GM18519 (cell line): ENCODE measurements around the gene DLEC1.

Experiments used
- ATAC-seq: cut with Tn5 transposase; IDR thresholded peaks from one replicate; pipeline ENCODE4 v1.9.1; 2021; ENCODE audit warnings: mild to moderate bottlenecking, moderate library complexity; ENCODE audit not compliant: unreplicated experiment, low FRiP score

DLEC1 gene

GRCh38 chr3:38101811-38102443 lies 62.9 kb downstream of the DLEC1 start:
- no peak for ATAC-seq

GRCh38 chr3:38102444-38102814 lies 63.4 kb downstream of the DLEC1 start:
- no peak for ATAC-seq

GRCh38 chr3:38105525-38105924 lies 66.5 kb downstream of the DLEC1 start:
- no peak for ATAC-seq

GRCh38 chr3:38107911-38108648 lies 69.1 kb downstream of the DLEC1 start:
- no peak for ATAC-seq

- no peak for ATAC-seq
Observed at GRCh38 chr3:38108649-38109579, 69.9 kb downstream of the DLEC1 start.

- ATAC-seq: no peak
Observed at GRCh38 chr3:38109580-38110313, 70.7 kb downstream of the DLEC1 start.

GRCh38 chr3:38110314-38111050 lies 71.5 kb downstream of the DLEC1 start:
- no peak for ATAC-seq

DNA sequence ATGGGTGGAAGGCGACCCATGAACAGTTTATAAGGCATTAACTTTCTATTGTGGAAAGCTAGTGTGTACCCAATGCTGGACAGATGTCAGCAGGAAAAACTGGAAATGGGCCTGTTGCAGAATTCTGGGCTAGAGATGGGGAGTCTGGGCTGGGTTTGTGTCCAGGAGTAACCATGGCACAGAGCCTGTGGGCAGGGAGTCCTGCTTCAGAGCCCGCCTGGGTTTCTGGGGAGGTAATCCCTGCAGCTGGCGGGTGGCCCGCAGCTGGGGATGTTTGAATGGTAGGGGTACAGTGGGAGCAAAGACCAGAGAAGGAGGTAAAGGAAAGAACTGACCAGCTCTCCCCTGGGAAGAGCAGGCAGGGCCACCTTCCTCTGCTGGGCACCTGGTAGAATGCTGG lies 72.2 kb downstream of the DLEC1 start:
- no peak for ATAC-seq

GRCh38 chr3:38111696-38112377 lies 72.8 kb downstream of the DLEC1 start:
- no peak for ATAC-seq

DNA sequence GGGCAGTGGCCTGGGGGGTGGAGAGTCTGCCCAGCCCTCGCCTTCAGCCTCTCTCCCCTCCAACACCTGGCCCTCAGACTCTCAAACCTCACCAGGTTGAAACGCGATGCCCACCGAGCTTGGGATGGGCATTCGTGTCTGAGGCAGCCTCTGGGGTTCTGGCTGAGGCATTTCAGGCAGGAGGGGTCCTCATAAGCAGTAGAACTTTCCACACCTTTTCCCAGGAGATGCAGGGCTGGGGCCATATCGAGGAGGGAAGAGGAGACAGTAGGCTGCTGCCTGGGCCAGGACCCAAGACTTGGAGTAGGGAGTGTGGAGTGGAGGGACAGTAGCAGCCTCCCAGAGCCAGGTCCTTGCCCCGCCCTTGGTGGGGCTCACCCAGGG lies 73.4 kb downstream of the DLEC1 start:
- ATAC-seq: no peak

DNA sequence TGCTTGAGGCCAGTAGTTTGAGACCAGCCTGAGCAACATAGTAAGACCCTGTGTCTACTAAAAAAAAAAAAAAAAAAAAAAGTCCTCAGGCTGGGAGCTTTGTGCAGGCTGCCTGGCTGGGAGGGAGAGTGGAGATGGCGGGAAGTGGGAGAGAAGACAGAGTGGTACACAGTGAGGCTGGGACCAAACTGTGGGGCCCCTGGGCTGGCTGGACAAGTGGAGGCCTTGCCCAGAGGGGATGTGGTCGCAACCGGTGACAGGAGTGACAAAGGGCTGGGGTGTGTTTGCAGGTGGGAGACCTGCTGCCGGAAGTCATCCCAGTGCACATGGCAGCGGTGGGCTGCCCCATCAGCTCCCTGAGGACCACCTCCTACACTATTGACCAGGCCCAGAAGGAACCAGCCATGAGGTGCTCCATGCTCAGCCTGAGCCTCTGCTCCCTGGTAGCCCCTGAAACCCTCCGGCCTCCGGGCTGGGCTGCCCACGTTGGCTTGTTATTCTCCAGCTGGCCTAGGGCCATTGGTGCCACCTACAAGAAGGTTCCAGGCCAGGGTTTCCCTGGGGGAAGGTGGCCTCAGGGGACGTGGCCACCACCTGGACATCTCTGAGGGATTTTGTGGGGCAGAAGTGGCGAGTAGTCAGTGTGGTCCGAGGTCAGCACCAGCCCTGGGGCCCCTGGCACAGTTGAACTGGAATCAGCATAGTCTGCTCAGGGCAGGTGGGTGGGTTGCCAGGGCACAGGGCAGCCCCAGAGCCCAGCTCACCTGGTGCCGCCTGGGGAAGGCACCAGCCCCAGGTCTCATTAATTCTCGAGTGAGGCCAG lies 75.3 kb downstream of the DLEC1 start:
- ATAC-seq: no peak

- ATAC-seq: no peak
Observed at GRCh38 chr3:38114875-38115644, 76.1 kb downstream of the DLEC1 start.

DNA sequence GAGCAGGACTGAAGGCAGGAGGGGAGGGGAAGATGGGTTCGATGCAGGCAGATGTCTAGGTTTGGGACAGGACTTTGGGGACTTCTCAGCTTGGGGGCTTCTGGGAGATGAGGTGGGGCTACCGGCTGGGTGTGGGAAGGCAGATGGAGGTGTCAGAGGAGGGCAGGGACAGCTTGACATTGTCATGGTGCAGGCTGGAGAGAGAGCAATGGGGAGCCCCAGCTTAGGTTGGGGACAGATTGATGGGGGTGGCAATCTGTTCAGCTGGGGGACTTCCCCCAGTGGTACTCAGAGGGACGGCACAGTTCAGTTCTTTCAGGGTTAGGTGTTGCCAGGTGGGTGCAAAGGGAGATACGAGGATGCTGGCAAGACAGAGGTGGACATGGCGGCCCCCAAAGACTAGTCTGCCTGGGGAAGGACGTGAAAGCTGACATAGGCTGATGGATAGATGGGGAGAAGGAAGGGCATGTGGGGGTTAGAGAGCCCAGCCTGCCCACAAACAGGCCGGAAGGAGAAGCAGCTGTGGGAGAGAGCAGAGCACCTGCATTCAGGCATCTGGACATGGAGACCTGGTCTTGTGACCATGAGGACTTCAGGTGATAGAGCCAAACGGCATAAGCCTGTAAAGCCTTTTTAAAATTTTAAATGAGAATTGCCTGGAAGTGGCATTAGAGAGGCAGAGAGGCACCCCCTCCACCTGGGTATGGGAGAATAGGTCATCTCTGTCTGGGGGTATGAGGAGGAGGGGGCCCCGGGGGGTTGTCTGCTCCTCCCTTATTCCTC lies 76.8 kb downstream of the DLEC1 start:
- ATAC-seq: no peak

DNA sequence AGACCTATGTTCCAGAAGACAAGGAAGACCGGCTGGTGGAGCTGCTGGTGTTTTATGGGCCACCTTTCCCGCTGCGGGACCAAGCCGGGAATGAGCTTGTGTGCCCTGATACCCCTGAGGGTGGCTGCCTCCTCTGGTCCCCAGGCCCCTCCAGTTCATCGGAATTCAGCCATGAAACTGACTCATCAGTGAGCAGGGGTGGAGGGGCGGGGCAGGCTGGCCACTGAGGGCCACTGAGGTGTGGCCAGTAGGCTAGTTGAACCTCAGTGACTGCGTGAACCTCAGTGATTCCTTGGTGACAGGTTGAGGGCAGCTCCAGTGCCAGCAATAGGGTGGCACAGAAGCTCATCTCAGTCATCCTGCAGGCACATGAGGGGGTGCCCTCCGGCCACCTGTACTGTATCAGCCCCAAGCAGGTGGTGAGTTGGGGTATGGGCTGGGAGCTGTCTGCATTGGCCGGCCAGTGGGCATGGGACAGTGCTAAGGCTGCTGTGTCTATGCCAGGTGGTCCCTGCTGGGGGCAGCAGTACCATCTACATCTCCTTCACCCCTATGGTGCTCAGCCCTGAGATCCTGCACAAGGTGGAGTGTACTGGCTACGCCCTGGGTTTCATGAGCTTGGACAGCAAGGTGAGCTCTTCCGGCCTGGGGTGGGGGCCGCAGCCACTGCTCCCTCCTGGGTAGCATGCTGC lies 77.6 kb downstream of the DLEC1 start:
- no peak for ATAC-seq

DNA sequence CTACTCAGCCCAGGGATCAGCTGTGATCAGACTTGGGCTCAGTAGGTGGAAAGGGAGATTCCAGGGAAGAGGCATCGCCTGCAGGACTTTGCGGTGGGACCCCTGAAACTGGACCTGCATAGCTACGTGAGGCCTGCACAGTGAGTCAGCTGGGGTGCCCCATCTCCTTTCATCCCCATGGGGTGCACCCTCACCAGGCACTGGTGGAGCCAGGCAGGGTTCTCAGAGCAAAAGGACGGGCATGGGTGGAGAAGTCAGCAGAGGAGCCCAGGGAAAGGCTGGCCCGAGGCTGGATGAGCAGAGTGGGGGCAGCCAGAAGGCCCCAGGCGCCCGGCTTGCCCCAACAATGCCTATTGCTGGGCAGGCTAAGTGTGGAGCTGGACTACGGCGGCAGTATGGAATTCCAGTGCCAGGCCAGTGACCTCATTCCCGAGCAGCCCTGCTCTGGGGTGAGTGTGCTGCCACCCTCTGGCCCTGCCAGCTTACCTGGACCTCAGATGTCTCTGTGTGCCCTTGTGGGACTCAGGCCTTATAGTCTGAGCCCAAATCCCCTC lies 78.2 kb downstream of the DLEC1 start:
- no peak for ATAC-seq

DNA sequence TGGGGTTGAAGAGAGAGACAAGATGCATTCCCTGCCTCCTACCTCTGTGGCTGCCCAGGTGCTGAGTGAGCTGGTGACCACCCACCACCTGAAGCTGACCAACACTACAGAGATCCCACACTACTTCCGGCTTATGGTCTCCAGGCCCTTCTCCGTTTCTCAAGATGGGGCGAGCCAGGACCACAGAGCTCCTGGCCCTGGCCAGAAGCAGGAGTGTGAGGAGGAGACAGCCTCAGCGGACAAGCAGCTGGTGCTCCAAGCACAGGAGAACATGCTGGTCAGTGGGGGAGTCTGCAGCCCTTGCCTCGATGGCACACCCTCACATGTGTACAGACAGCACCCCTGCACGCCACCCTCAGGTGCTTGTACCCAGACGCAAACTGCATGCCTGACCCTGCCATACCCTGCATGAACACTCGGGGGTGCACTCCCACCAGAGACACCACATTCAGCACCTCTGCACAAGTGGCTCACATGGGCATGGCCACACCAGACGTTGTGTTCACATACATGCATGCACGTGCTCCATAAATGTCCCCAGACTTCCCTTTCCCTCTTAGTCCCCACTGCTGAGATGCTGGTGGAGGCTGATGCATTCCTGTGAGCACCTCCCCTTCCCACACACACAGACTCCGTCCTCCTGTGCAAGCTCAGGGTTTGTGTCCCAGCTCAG lies 78.9 kb downstream of the DLEC1 start:
- peak; percentile 66 for ATAC-seq
